Measurements from ENCODE around the gene NOL3. TPM values are rescaled to one million over a fixed set of nuclear protein-coding genes. Genes with fewer than 3 reads are reported as not detected.
A peak's percentile ranks its signal among the peaks of the same experiment; 100 is the strongest.

The NOL3 gene
- total and polyA plus RNA-seq, 2 of the 13 experiments (the other 11 are each of a cell fraction or from before 2014, with no cell fraction given) = 5.7 to 20.5 TPM

DNA sequence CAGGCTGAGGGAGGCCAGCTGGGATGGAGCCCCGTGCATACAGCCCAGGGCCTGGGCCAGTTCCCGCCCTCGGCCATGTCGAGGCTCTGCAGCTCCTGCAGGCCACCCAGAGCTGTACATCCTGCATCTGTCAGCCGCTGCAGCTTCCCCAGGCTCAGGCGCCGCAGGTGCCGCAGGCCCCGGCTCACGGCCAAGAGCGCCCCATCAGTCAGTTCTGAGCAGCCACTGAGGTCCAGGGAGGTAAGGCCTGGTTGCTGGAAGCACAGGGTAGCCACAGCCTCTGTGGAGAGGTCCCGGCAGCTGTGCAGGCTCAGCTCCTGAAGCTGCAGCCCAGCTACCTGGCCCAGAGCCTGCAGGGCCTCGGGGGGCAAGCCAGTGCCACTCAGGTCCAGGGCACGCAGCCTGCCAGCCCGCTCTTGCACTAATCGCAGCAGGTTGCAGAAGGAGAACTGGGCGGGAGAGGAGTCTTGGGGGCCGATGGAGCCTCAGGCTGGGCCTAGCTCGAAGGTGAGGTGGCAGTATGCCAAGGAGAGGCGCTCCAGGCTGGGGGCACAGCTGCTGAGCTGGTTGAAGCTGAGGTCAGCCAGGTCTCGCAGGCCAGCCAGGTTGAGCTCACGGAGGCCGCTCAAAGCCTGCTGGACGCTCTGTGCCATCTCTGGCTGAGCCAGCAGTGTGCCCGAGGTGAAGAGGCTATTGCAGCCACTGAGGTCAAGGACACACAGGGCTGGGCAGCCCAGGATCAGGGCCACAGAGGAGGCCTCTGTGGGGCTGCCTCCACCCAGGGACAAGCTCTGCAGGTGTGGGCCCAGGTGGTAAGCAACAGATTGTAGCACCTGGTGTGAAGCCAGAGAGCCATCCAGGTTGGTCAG, 40.0 kb downstream of the NOL3 start (continued):
- TF ChIP-seq, protein P1, sequence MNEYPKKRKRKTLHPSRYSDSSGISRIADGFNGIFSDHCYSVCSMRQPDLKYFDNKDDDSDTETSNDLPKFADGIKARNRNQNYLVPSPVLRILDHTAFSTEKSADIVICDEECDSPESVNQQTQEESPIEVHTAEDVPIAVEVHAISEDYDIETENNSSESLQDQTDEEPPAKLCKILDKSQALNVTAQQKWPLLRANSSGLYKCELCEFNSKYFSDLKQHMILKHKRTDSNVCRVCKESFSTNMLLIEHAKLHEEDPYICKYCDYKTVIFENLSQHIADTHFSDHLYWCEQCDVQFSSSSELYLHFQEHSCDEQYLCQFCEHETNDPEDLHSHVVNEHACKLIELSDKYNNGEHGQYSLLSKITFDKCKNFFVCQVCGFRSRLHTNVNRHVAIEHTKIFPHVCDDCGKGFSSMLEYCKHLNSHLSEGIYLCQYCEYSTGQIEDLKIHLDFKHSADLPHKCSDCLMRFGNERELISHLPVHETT (CRISPR knock-in tag; conservative IDR thresholded peaks at IDR 0.05) = no peak
- TF ChIP-seq KDM3A (CRISPR knock-in tag; IDR thresholded peaks at IDR 0.05; ENCODE audit: low read depth) = no peak
- TF ChIP-seq ZNF331 (CRISPR knock-in tag; IDR thresholded peaks at IDR 0.05) = 0 out of 2 replicates have a peak, but pooled peaks have one; percentile 10
- no peak for TF ChIP-seq ZNF354B (CRISPR knock-in tag; IDR thresholded peaks at IDR 0.05)
- TF ChIP-seq CCAR2 (optimal IDR thresholded peaks at IDR 0.05; ENCODE audit: low read depth, low read length) = no peak
- TF ChIP-seq SRSF1 (optimal IDR thresholded peaks at IDR 0.05; ENCODE audit: low read depth, low read length) = peak; percentile 42
- no peak for TF ChIP-seq ATF1 (CRISPR knock-in tag; IDR thresholded peaks at IDR 0.05)
- TF ChIP-seq, protein P2, sequence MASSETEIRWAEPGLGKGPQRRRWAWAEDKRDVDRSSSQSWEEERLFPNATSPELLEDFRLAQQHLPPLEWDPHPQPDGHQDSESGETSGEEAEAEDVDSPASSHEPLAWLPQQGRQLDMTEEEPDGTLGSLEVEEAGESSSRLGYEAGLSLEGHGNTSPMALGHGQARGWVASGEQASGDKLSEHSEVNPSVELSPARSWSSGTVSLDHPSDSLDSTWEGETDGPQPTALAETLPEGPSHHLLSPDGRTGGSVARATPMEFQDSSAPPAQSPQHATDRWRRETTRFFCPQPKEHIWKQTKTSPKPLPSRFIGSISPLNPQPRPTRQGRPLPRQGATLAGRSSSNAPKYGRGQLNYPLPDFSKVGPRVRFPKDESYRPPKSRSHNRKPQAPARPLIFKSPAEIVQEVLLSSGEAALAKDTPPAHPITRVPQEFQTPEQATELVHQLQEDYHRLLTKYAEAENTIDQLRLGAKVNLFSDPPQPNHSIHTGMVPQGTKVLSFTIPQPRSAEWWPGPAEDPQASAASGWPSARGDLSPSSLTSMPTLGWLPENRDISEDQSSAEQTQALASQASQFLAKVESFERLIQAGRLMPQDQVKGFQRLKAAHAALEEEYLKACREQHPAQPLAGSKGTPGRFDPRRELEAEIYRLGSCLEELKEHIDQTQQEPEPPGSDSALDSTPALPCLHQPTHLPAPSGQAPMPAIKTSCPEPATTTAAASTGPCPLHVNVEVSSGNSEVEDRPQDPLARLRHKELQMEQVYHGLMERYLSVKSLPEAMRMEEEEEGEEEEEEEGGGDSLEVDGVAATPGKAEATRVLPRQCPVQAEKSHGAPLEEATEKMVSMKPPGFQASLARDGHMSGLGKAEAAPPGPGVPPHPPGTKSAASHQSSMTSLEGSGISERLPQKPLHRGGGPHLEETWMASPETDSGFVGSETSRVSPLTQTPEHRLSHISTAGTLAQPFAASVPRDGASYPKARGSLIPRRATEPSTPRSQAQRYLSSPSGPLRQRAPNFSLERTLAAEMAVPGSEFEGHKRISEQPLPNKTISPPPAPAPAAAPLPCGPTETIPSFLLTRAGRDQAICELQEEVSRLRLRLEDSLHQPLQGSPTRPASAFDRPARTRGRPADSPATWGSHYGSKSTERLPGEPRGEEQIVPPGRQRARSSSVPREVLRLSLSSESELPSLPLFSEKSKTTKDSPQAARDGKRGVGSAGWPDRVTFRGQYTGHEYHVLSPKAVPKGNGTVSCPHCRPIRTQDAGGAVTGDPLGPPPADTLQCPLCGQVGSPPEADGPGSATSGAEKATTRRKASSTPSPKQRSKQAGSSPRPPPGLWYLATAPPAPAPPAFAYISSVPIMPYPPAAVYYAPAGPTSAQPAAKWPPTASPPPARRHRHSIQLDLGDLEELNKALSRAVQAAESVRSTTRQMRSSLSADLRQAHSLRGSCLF (CRISPR knock-in tag; IDR thresholded peaks at IDR 0.05; ENCODE audit: borderline replicate concordance) = no peak
- no peak for TF ChIP-seq SMARCE1 (IDR thresholded peaks at IDR 0.05; ENCODE audit: borderline replicate concordance)
- TF ChIP-seq DNMT3B (CRISPR knock-in tag; conservative IDR thresholded peaks at IDR 0.05) = no peak
- TF ChIP-seq KMT2B (CRISPR knock-in tag; IDR thresholded peaks at IDR 0.05) = no peak
- no peak for TF ChIP-seq NFKBIZ (CRISPR knock-in tag; IDR thresholded peaks at IDR 0.05)
- no peak for TF ChIP-seq ZSCAN9 (CRISPR knock-in tag; IDR thresholded peaks at IDR 0.05; ENCODE audit: borderline replicate concordance)
- TF ChIP-seq, protein P3, sequence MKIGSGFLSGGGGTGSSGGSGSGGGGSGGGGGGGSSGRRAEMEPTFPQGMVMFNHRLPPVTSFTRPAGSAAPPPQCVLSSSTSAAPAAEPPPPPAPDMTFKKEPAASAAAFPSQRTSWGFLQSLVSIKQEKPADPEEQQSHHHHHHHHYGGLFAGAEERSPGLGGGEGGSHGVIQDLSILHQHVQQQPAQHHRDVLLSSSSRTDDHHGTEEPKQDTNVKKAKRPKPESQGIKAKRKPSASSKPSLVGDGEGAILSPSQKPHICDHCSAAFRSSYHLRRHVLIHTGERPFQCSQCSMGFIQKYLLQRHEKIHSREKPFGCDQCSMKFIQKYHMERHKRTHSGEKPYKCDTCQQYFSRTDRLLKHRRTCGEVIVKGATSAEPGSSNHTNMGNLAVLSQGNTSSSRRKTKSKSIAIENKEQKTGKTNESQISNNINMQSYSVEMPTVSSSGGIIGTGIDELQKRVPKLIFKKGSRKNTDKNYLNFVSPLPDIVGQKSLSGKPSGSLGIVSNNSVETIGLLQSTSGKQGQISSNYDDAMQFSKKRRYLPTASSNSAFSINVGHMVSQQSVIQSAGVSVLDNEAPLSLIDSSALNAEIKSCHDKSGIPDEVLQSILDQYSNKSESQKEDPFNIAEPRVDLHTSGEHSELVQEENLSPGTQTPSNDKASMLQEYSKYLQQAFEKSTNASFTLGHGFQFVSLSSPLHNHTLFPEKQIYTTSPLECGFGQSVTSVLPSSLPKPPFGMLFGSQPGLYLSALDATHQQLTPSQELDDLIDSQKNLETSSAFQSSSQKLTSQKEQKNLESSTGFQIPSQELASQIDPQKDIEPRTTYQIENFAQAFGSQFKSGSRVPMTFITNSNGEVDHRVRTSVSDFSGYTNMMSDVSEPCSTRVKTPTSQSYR (CRISPR knock-in tag; IDR thresholded peaks at IDR 0.05; ENCODE audit: borderline replicate concordance) = no peak
- TF ChIP-seq TBP (CRISPR knock-in tag; IDR thresholded peaks at IDR 0.05) = no peak
- TF ChIP-seq, protein P4, sequence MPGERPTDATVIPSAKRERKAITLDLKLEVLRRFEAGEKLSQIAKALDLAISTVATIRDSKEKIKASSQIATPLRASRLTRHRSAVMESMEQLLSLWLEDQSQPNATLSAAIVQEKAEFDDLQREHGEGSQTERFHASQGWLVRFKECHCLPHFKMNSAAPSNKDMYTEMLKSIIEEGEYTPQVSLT (CRISPR knock-in tag; IDR thresholded peaks at IDR 0.05; ENCODE audit: borderline replicate concordance, low read depth) = no peak
- TF ChIP-seq, protein P5, sequence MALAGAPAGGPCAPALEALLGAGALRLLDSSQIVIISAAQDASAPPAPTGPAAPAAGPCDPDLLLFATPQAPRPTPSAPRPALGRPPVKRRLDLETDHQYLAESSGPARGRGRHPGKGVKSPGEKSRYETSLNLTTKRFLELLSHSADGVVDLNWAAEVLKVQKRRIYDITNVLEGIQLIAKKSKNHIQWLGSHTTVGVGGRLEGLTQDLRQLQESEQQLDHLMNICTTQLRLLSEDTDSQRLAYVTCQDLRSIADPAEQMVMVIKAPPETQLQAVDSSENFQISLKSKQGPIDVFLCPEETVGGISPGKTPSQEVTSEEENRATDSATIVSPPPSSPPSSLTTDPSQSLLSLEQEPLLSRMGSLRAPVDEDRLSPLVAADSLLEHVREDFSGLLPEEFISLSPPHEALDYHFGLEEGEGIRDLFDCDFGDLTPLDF (CRISPR knock-in tag; IDR thresholded peaks at IDR 0.05) = no peak
- no peak for TF ChIP-seq TCF12 (IDR thresholded peaks at IDR 0.05)
- TF ChIP-seq TCF12 (CRISPR knock-in tag; IDR thresholded peaks at IDR 0.05) = no peak
